Calu3 (cell line): ENCODE results near the gene SLC11A1. TPM values are rescaled to one million over a fixed set of nuclear protein-coding genes. Genes with fewer than 3 reads are reported as not detected.
A peak's percentile ranks its signal among the peaks of the same experiment; 100 is the strongest.

Source experiments
- BruUV-seq: library from RNA; stranded (reverse); fragments of 400-500 nt; replicated peaks from 2 replicates; lab custom pipeline; 2021; lab: Mats Ljungman, UMichigan
- CTCF ChIA-PET: fragments of 300-600 bp; sonication (Branson Sonifier 250); formaldehyde crosslinking; loops from one replicate; lab custom pipeline; 2022; ENCODE audit warnings: antibody characterized with exemption; lab: Charles Lee
- DNase-seq: peaks from one replicate; pipeline ENCODE4 v3.0.0; 2022
- H3K27ac Mint-ChIP-seq: one replicate; pipeline ENCODE4 v1.8.0; 2022; ENCODE audit warnings: mixed read lengths; ENCODE audit not compliant: unreplicated experiment
- H3K27me3 Mint-ChIP-seq: one replicate; pipeline ENCODE4 v1.8.0; 2022; ENCODE audit warnings: mixed read lengths; ENCODE audit not compliant: unreplicated experiment
- H3K36me3 Mint-ChIP-seq: one replicate; pipeline ENCODE4 v1.8.0; 2022; ENCODE audit warnings: mild to moderate bottlenecking, moderate library complexity, mixed read lengths; ENCODE audit not compliant: insufficient read depth, unreplicated experiment
- H3K4me1 Mint-ChIP-seq: one replicate; pipeline ENCODE4 v1.8.0; 2022; ENCODE audit warnings: mild to moderate bottlenecking, low read depth, mixed read lengths; ENCODE audit not compliant: unreplicated experiment
- H3K4me3 Mint-ChIP-seq: one replicate; pipeline ENCODE4 v1.8.0; 2022; ENCODE audit warnings: mild to moderate bottlenecking, low read depth, moderate library complexity, mixed read lengths; ENCODE audit not compliant: unreplicated experiment
- H3K9me3 Mint-ChIP-seq: one replicate; pipeline ENCODE4 v1.8.0; 2022; ENCODE audit warnings: low read depth, mixed read lengths; ENCODE audit not compliant: unreplicated experiment
- CTCF ChIP-seq: fragments of 200-600 bp; IDR thresholded peaks from one replicate; pipeline ENCODE4 v1.8.0; 2022; ENCODE audit warnings: antibody characterized with exemption; ENCODE audit not compliant: unreplicated experiment
- intact Hi-C: fragments of 100-400 bp; cut with micrococcal nuclease; formaldehyde crosslinking; loops from one replicate; pipeline ENCODE4 v1.10.0; 2022; ENCODE audit not compliant: unreplicated experiment
- total RNA-seq: library from RNA; stranded (reverse); gene quantifications from 2 replicates; pipeline ENCODE4 v1.2.3, GENCODE V29; 2022

Gene SLC11A1
- total RNA-seq, 1 experiment from 2014 or later, result not detected

GRCh38 chr2:218395090-218395444, 13.0 kb downstream of the SLC11A1 start:
- no TSS peak for BruUV-seq
- Mint-ChIP-seq H3K4me1 (peaks cover 26% of the 10 kb centered on the region), H3K9me3 (no peaks in the 10 kb centered on the region), H3K4me3 (peak overlapping the region; percentile 52), H3K27ac (no peak overlapping the region), H3K36me3 (peaks cover 50% of the 10 kb centered on the region), H3K27me3 (no peaks in the 10 kb centered on the region)
- CTCF ChIA-PET, result interaction anchor here (0.6 to 1.9 kb wide), 4 partner anchors 60 to 1230 kb away, joined by 3 to 12 read pairs (median 4); no protein-coding TSS in a partner anchor
- TF ChIP-seq CTCF, result no peak
- intact Hi-C loops, result loop anchor here (5.0 to 10.0 kb wide), 2 partner anchors 123 to 210 kb away; partner anchors contain the start of genes AAMP and PNKD
- DNase-seq, result no peak

- peak overlapping the region; percentile 78 for H3K27ac Mint-ChIP-seq
- H3K27me3 Mint-ChIP-seq, result no peaks in the 10 kb centered on the region
- CTCF ChIA-PET, result interaction anchor here (0.6 to 1.9 kb wide), 5 partner anchors 60 to 1231 kb away, joined by 3 to 12 read pairs (median 4); no protein-coding TSS in a partner anchor
- no peaks in the 10 kb centered on the region for H3K9me3 Mint-ChIP-seq
- intact Hi-C loops, result loop anchor here (5.0 to 10.0 kb wide), 2 partner anchors 123 to 211 kb away; partner anchors contain the start of genes AAMP and PNKD
- no TSS peak for BruUV-seq
- peak overlapping the region; percentile 98 for H3K4me3 Mint-ChIP-seq
- H3K4me1 Mint-ChIP-seq, result peaks cover 26% of the 10 kb centered on the region
- H3K36me3 Mint-ChIP-seq, result peaks cover 54% of the 10 kb centered on the region
- TF ChIP-seq CTCF, result no peak
- DNase-seq, result no peak
These were observed 13.4 kb downstream of the SLC11A1 start for GRCh38 chr2:218395456-218395825.

GRCh38 chr2:218395826-218396687, 14.0 kb downstream of the SLC11A1 start:
- peaks cover 26% of the 10 kb centered on the region for H3K4me1 Mint-ChIP-seq
- no peaks in the 10 kb centered on the region for H3K27me3 Mint-ChIP-seq
- DNase-seq, result peak; percentile 96
- intact Hi-C loops, result loop anchor here (2.0 to 10.0 kb wide), 3 partner anchors 95 to 211 kb away; partner anchors contain the start of genes AAMP and PNKD
- peak overlapping the region; percentile 98 for H3K4me3 Mint-ChIP-seq
- peak; percentile 97 for TF ChIP-seq CTCF
- CTCF ChIA-PET, result interaction anchor here (0.6 to 1.9 kb wide), 13 partner anchors 9 to 126 kb away, joined by 3 to 12 read pairs (median 5); partner anchors contain the start of genes AAMP, CATIP and PNKD
- H3K27ac Mint-ChIP-seq, result peak overlapping the region; percentile 78
- BruUV-seq, result no TSS peak
- H3K9me3 Mint-ChIP-seq, result no peaks in the 10 kb centered on the region
- H3K36me3 Mint-ChIP-seq, result peaks cover 60% of the 10 kb centered on the region

GRCh38 chr2:218396688-218397462, 14.8 kb downstream of the SLC11A1 start:
- no peaks in the 10 kb centered on the region for H3K9me3 Mint-ChIP-seq
- H3K27me3 Mint-ChIP-seq, result no peaks in the 10 kb centered on the region
- no peak for TF ChIP-seq CTCF
- H3K36me3 Mint-ChIP-seq, result peaks cover 62% of the 10 kb centered on the region
- intact Hi-C loops, result loop anchor here (2.0 to 10.0 kb wide), 3 partner anchors 96 to 212 kb away; partner anchors contain the start of genes AAMP and PNKD
- peaks cover 26% of the 10 kb centered on the region for H3K4me1 Mint-ChIP-seq
- CTCF ChIA-PET, result interaction anchor here (0.6 to 1.9 kb wide), 14 partner anchors 10 to 126 kb away, joined by 3 to 12 read pairs (median 4); partner anchors contain the start of genes AAMP, CATIP and PNKD
- DNase-seq, result no peak
- BruUV-seq, result no TSS peak
- peak overlapping the region; percentile 78 for H3K27ac Mint-ChIP-seq
- peak overlapping the region; percentile 98 for H3K4me3 Mint-ChIP-seq
